Measurements from ENCODE around the gene MSI1.

MSI1 gene

DNA sequence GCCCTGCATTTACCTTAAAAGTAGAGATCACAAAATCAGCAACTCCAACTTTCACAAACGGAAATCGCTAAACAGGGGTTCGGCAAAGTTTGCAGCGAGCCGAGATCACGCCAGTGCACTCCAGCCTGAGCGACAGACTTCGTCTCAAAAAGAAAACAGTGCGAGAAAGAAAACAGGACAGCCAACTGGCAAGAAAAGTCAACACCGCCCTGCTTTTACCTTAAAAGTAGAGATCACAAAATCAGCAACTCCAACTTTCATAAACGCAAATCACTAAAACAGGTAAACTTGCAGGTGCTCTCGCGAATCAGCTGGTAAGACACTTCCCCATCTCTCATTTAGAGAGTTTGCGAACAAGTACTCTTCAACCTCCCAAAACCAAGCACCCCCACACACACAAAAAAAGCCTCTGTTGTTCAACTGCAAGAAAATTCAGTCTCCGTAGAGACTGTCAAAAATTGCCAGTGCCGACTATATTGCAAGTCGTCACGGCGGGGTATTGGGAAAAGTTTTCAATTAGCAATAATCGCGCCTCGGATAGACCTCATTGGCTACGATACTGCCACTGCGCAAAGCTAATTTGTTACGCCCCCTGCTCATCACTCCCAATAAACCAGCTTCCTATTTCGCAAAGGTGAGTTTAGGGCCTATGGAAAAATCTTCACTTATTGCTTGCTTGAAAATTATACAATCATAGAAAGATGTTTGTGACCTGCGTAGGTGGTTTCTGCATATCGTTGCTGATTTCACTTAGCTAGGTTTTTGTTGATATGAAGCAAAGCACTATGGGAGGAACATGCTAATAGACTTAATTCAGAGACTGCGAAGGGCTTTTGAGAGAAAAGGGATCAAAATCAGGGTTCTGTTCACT is 76.1 kb downstream of the MSI1 start, which contains the start of gene RNU4-1:
Gene RNU4-1, minus strand, starts transcription at position 577 of the 871 bp plus-strand sequence.
- peak; percentile 81 for DNase-seq
- Mint-ChIP-seq H3K4me1 (peaks cover 13% of the 10 kb centered on the region), H3K27ac (no peak within 1 kb of the TSS), H3K4me3 (no peak within 1 kb of the TSS), H3K9me3 (no peaks in the 10 kb centered on the region), H3K27me3 (peaks cover 30% of the 10 kb centered on the region), H3K36me3 (no peaks in the 10 kb centered on the region)
- CTCF ChIA-PET, result interaction anchor here (0.5 to 3.4 kb wide), 6 partner anchors 10 to 1184 kb away, joined by 3 to 30 read pairs (median 3); partner anchors contain the start of gene SIRT4

DNA sequence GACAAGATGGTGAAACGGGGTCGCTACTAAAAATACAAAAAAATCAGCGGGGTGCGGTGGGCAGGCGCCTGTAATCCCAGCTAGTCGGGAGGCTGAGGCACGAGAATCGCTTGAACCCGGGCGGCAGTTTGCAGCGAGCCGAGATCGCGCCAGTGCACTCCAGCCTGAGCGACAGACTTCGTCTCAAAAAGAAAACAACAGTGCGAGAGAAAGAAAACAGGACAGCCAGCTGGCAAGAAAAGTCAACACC is 76.6 kb downstream of the MSI1 start:
- CTCF ChIA-PET, result interaction anchor here (0.5 to 3.4 kb wide), 5 partner anchors 10 to 1185 kb away, joined by 3 to 30 read pairs (median 4); partner anchors contain the start of gene SIRT4

More for the DNA sequence above, 76.6 kb downstream of the MSI1 start:
- H3K4me1 Mint-ChIP-seq, result peaks cover 13% of the 10 kb centered on the region
- H3K27me3 Mint-ChIP-seq, result peaks cover 33% of the 10 kb centered on the region
- H3K36me3 Mint-ChIP-seq, result no peaks in the 10 kb centered on the region
- no peaks in the 10 kb centered on the region for H3K9me3 Mint-ChIP-seq
- no peak overlapping the region for H3K27ac Mint-ChIP-seq
- no peak overlapping the region for H3K4me3 Mint-ChIP-seq
- DNase-seq, result no peak
